GM19438 (cell line): ENCODE measurements around the gene STX4.

Experiments used
- ATAC-seq: cut with Tn5 transposase; IDR thresholded peaks from one replicate; pipeline ENCODE4 v1.9.1; 2021; ENCODE audit warnings: low read depth; ENCODE audit not compliant: unreplicated experiment

STX4 gene

GRCh38 chr16:31032736-31033708, at the start of gene STX4:
TSS of gene STX4 (plus strand) at chr16:31033558. CDS start at chr16:31033806, 248 bp downstream.
- peak; percentile 76 for ATAC-seq

GRCh38 chr16:30983898-30984610, 49.3 kb upstream of the STX4 start:
- ATAC-seq = no peak

- peak; percentile 59 for ATAC-seq
These were observed 48.5 kb upstream of the STX4 start, which contains the start of gene HSD3B7 for GRCh38 chr16:30984669-30985400. TSS of gene HSD3B7 (plus strand) at chr16:30985207. CDS start at chr16:30985659, 452 bp downstream.

DNA sequence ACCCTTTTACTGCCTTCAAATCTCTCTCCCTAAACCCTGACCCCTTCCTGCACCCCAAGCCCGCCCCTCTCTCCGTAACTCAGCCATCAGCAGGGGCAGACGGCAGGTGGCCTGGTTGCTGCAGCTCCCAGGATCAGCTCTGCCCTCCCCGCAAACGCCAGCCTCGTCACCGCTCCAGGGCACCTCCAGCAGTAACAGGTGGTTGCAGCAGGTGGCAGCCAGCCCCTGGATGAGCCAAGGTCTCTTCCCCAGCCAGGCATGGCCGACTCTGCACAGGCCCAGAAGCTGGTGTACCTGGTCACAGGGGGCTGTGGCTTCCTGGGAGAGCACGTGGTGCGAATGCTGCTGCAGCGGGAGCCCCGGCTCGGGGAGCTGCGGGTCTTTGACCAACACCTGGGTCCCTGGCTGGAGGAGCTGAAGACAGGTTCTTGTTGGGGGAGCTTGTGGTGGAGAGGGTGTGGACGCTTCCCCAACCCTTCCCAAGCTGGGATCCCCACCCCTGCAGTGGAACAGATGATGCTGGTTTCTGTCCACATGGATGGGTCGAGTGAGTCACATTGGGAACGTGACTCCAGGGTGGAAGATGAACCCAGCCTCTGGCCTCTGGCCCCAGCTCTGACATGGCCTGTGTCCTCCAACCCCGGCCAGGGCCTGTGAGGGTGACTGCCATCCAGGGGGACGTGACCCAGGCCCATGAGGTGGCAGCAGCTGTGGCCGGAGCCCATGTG, 47.8 kb upstream of the STX4 start:
- ATAC-seq = no peak

GRCh38 chr16:30986129-30986991, 47.0 kb upstream of the STX4 start:
- ATAC-seq = no peak

GRCh38 chr16:30987581-30988190, 45.7 kb upstream of the STX4 start:
- no peak for ATAC-seq

DNA sequence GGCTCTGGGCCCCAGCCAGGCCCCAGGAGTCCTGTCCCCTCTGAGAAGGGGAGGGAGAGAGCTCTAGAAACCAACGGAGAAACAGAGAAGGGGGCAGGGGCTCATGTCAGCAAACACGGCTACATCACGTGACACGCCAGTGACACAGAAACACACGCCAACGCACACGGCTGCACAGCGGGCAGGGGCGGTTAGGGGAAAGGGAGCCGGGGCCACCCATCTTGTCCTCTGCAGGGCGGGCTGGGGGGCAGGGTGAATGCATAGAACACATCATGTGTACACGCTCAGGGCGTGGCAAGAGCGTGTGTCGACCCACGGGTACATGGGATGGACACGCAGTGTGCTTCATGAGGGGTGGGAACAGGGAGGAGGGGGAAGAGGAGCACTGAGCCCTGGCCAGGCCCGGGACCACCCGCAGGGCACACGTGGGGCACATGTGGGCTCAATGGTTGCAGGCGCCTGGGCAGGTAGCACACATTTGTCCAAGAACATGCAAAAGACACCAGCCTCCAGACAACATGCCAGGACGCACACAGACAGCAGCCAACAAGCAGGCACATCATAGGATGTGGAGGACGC, 43.8 kb upstream of the STX4 start:
- ATAC-seq = no peak

DNA sequence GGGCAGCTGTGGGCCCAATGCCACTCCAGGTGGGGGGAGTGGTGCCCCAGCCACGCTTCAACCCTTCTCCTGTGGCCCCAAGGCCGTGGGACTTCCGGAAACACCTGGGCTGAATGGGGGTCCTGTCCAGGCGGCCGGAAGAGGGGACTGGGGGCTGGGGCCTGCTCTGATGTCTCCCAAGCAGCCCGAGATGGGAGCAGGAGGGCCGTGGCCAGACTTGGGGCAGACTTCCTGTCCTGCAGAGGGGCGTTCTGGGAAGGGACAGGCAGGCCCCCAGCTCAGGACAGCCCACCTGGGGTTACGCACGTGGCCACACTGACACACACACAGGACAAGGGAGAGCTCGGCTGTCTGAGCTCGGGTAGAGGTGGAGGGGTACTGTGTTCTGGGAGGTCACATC, 43.3 kb upstream of the STX4 start:
- no peak for ATAC-seq

DNA sequence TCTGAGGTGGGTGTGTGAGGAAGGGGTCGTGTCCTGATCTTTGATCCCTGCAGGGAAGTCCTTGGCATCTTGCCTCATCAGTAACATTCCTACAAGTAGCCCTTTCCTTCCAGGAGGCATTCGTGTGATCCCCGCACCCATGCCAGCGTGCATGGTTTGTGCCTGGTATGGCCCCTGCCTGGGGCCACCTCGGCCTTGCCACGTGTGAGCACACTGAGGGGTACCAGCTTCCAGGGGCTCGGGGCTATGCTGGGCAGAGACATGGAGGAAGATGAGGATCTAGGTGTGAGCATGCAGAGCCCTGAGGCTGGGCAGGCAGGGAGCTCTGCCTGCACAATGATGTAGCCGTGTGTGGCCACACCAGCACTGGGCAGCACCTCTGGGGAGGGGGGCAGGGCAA, 42.3 kb upstream of the STX4 start:
- ATAC-seq = no peak

- ATAC-seq = no peak
These were observed 41.0 kb upstream of the STX4 start for GRCh38 chr16:30992276-30992780.

- ATAC-seq = no peak
These were observed 40.2 kb upstream of the STX4 start for GRCh38 chr16:30992931-30993816.

- no peak for ATAC-seq
These were observed 37.4 kb upstream of the STX4 start for GRCh38 chr16:30995927-30996323.

DNA sequence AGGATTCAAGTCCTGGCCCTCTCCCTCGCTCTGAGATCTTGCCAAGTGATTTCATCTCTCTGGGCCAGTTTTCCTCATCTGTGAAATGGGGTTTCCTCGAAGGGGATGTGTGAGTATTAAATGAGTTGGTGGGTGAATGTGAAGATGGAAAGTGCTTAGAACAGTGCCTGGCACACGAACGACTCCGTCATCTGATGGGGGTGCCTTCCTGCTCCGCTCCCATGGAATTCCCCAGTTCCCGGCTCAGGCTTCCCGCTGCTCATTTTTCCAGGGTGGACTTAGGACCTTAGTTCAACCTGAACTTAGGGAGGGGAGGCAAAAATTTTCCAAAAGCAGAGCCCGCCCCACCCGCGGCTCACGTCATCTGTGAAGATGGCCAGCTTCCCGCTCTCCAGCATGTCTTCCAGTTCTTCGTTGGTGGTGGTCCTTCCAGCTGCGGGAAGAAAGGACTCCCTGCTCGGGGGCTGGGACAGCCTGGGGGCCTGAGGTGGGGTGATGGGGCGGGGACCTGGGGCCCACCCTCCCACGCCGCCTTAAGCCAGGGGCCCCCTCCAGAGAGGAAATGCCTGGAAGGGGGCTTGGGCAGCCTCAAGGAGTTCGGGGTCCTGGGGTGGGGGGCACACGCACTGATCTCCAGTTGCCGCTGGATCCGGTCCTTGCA, 36.9 kb upstream of the STX4 start:
- ATAC-seq = no peak

DNA sequence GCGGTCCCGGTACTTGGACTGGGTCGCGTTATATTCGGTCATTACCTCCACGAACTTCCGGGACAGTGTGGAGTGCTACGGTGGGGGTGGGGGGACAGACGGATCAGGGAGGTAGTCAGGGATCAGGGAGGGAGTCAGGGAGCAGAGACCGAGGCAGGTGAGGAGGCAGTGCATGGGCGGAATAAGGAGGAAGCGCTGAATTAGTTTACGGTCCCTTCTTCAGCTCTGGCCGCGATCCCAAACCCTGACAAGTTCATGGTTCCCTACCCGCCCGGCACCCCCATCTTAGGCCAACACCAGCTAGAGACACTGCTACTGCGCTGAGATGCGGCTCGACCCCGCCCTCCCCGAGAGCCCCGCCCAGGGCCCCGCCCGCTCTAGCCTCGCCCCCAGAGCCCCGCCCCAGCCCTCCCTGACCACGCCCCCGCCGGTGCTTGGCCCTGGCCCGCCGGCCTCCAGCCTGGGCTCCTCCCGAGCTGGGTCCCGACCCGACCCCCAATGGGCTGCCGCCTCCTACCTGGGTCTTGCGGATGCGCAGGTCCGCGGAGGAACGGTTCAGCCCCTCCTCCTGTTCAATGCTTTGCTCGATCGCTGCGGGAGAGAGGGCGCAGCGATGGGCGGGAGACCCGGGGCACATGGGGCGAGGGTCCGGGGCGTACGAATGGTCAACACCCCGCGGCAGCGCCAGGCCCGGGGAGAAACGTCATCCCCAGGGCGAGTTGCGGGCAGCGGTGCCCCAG, 36.2 kb upstream of the STX4 start:
- ATAC-seq = peak; percentile 81

GRCh38 chr16:30997725-30998711, 35.3 kb upstream of the STX4 start:
- no peak for ATAC-seq
